Progenitor cell of endocrine pancreas (in vitro differentiated cells): ENCODE results near the gene ATXN10. TPM values are rescaled to one million over a fixed set of nuclear protein-coding genes. Genes with fewer than 3 reads are reported as not detected.
A peak's percentile ranks its signal among the peaks of the same experiment; 100 is the strongest.

Source experiments
- DNase-seq: peaks from one replicate; pipeline ENCODE4 v3.0.0; 2021; ENCODE audit warnings: low spot score; ENCODE audit not compliant: unreplicated experiment
- H3K27ac Mint-ChIP-seq: 2 replicates; pipeline ENCODE4 v1.8.0; 2021; ENCODE audit warnings: mild to moderate bottlenecking, moderate library complexity, mixed read lengths
- H3K27me3 Mint-ChIP-seq: 2 replicates; pipeline ENCODE4 v1.8.0; 2021; ENCODE audit warnings: mixed read lengths
- H3K36me3 Mint-ChIP-seq: 2 replicates; pipeline ENCODE4 v1.8.0; 2022; ENCODE audit warnings: mixed read lengths; ENCODE audit not compliant: insufficient read depth
- H3K4me1 Mint-ChIP-seq: 2 replicates; pipeline ENCODE4 v1.8.0; 2021; ENCODE audit warnings: low read depth, mixed read lengths
- H3K4me3 Mint-ChIP-seq: 2 replicates; pipeline ENCODE4 v1.8.0; 2021; ENCODE audit warnings: low read depth, mild to moderate bottlenecking, moderate library complexity, mixed read lengths
- H3K9me3 Mint-ChIP-seq: 2 replicates; pipeline ENCODE4 v1.8.0; 2021; ENCODE audit warnings: low read depth, mixed read lengths
- total RNA-seq: library from RNA; stranded (reverse); gene quantifications from 2 replicates; pipeline ENCODE4 v1.2.1, GENCODE V29; 2021
- TF ChIP-seq, protein P1 (sequence below): fragments of 200-600 bp; sonication (generic); IDR thresholded peaks from one replicate; pipeline ENCODE4 v1.5.0; 2021; ENCODE audit warnings: antibody characterized with exemption, mild to moderate bottlenecking; ENCODE audit not compliant: unreplicated experiment

The ATXN10 gene
- total RNA-seq, 1 donor from 2014 or later, result 177 TPM

DNA sequence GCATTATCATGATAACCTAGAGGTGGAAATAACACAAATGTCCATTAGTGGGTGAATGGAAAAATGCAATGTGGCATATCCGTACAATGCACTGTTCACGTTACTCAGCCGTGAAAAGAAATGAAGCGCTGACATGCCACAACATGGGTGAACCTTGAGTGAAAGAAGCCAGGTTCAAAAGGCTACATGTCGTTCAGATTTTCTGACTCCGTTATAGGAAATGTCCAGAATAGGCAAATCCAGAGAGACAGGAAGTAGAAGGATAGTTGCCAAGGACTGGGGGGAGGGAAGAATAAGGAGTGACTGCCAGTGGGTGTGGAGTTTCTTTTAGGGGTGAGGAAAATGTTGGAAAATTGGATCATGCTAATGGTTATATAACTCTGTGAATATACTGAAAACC is 133.8 kb downstream of the ATXN10 start:
- Mint-ChIP-seq H3K36me3 (peaks cover 18% of the 10 kb centered on the region), H3K4me1 (peaks cover 7% of the 10 kb centered on the region), H3K27ac (no peak overlapping the region), H3K27me3 (no peaks in the 10 kb centered on the region), H3K9me3 (no peaks in the 10 kb centered on the region), H3K4me3 (no peak overlapping the region)
- no peak for DNase-seq
- TF ChIP-seq, protein P1, sequence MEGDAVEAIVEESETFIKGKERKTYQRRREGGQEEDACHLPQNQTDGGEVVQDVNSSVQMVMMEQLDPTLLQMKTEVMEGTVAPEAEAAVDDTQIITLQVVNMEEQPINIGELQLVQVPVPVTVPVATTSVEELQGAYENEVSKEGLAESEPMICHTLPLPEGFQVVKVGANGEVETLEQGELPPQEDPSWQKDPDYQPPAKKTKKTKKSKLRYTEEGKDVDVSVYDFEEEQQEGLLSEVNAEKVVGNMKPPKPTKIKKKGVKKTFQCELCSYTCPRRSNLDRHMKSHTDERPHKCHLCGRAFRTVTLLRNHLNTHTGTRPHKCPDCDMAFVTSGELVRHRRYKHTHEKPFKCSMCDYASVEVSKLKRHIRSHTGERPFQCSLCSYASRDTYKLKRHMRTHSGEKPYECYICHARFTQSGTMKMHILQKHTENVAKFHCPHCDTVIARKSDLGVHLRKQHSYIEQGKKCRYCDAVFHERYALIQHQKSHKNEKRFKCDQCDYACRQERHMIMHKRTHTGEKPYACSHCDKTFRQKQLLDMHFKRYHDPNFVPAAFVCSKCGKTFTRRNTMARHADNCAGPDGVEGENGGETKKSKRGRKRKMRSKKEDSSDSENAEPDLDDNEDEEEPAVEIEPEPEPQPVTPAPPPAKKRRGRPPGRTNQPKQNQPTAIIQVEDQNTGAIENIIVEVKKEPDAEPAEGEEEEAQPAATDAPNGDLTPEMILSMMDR, result no peak

DNA sequence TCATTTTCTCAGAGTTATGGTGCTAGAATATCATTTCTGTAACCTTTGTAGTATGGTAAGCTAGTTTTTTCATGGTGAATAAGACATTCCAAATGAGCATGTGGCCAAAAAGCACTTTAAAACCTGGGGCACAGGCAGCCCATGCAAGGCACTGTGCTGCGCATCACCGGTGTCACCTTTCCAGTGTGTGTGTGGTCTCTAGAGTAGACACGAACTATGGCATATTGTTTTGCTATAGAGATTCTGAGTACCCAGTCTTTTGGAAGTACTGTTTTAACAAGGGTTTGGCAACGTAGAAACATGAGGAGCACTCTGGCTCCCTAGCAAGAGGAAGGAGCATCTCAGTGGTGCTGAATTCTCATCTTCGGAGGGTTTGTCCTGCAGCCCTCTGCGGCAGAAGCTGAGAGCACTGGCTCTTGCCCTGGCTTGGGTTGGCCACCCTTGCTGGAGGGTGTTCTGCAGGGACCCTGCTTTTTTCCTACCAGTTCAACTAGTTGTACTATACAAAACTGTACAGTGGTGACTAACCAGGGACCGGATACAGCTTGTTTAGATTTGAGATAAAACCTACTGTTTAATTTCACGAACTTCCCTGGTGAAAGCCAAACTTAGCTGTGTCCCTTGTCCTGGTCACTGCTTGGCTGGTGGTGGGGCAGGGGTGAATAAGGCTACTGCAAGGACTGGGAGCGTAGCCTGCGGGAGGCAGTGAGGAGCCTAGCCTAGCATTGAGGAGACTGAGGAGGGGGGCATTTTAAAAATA is 135.7 kb downstream of the ATXN10 start:
- peak overlapping the region; percentile 69 for H3K27ac Mint-ChIP-seq
- H3K4me1 Mint-ChIP-seq, result peaks cover 5% of the 10 kb centered on the region
- TF ChIP-seq, protein P1, result no peak
- H3K27me3 Mint-ChIP-seq, result no peaks in the 10 kb centered on the region
- H3K9me3 Mint-ChIP-seq, result no peaks in the 10 kb centered on the region
- no peak for DNase-seq
- H3K4me3 Mint-ChIP-seq, result no peak overlapping the region
- peaks cover 16% of the 10 kb centered on the region for H3K36me3 Mint-ChIP-seq

DNA sequence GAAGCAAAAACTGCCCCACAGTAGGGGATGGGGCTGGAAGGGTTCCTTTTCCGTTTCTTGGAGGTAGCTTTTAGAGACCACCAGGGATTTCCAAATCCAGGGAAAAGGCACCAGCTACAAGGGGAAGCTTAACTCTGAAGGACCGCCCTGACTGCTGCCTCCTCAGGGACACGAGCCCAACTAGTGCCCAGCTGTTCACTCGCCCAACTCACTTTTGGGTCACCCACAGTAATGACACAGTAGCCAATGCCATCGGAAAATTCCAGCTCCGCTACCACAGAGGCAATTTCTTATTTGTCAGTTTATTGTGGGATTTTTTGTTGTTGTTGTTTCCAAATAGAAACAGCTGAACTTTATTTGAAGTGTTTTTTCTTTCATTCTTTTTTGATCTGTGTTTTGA is 141.3 kb downstream of the ATXN10 start:
- no peak overlapping the region for H3K4me3 Mint-ChIP-seq
- TF ChIP-seq, protein P1, result no peak
- H3K9me3 Mint-ChIP-seq, result no peaks in the 10 kb centered on the region
- H3K27me3 Mint-ChIP-seq, result no peaks in the 10 kb centered on the region
- no peak overlapping the region for H3K27ac Mint-ChIP-seq
- no peak for DNase-seq
- H3K4me1 Mint-ChIP-seq, result peaks cover 11% of the 10 kb centered on the region
- peaks cover 22% of the 10 kb centered on the region for H3K36me3 Mint-ChIP-seq

DNA sequence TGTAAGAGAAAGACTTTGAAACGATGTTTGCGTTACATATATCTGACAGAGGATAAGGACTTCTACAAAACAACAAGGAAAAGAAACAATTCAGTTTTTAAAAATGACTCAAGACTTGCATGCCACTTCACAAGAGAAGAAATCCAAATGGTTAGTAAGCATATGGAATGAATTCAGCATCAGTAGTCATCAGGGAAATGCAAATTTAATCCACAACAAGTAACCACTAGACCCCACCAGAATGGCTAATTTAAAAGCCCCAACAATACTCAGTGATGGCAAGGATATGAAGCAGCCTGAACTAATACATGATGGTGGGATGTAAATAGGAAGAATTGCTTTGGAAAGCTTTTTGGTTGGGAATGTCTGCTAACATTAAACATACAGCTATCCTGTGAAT is 142.6 kb downstream of the ATXN10 start:
- no peaks in the 10 kb centered on the region for H3K9me3 Mint-ChIP-seq
- H3K4me3 Mint-ChIP-seq, result no peak overlapping the region
- no peak for DNase-seq
- TF ChIP-seq, protein P1, result no peak
- no peaks in the 10 kb centered on the region for H3K27me3 Mint-ChIP-seq
- H3K27ac Mint-ChIP-seq, result no peak overlapping the region
- H3K36me3 Mint-ChIP-seq, result peaks cover 22% of the 10 kb centered on the region
- peaks cover 17% of the 10 kb centered on the region for H3K4me1 Mint-ChIP-seq

DNA sequence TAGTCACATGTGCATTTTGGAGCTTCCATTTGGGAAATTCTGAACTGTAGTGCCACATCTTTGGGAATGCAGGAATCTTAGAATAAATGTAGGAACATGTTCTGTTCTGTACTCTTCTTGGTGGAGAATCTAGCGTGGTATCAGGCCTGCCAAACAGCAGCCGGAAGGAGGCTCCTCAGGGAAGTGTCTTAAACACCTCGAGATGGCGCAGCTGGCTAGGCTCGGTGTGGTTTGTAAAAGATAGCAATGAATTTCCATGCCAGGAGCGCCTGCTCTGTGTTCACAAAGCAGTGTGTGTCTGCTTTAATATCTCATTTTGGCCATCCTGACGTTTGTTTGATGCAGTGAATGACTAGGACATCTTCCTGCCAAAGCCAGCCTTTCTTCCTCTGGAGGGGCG is 145.1 kb downstream of the ATXN10 start:
- Mint-ChIP-seq H3K4me1 (peaks cover 17% of the 10 kb centered on the region), H3K36me3 (peaks cover 24% of the 10 kb centered on the region), H3K9me3 (no peaks in the 10 kb centered on the region), H3K27ac (no peak overlapping the region), H3K27me3 (no peaks in the 10 kb centered on the region), H3K4me3 (no peak overlapping the region)
- TF ChIP-seq, protein P1, result no peak
- no peak for DNase-seq
